Activated CD4-positive, alpha-beta T cell treated with anti-CD3 and anti-CD28 coated beads, Interleukin-2, amount 10 ng/mL, durations not matched to agents 24 days and 14 days (primary cell): ENCODE data around the gene MUC2. TPM values are rescaled to one million over a fixed set of nuclear protein-coding genes. Genes with fewer than 3 reads are reported as not detected.

ENCODE experiments used
- DNase-seq: peaks from one replicate; pipeline ENCODE4 v3.0.0; 2022
- H3K27ac Mint-ChIP-seq: one replicate; pipeline ENCODE4 v1.8.0; 2022; ENCODE audit warnings: mild to moderate bottlenecking, mixed read lengths
- H3K27me3 Mint-ChIP-seq: one replicate; pipeline ENCODE4 v1.8.0; 2022; ENCODE audit warnings: mixed read lengths
- H3K36me3 Mint-ChIP-seq: one replicate; pipeline ENCODE4 v1.8.0; 2022; ENCODE audit warnings: low read depth, mild to moderate bottlenecking, mixed read lengths
- H3K4me1 Mint-ChIP-seq: one replicate; pipeline ENCODE4 v1.8.0; 2021; ENCODE audit warnings: mixed read lengths
- H3K4me3 Mint-ChIP-seq: one replicate; pipeline ENCODE4 v1.8.0; 2022; ENCODE audit warnings: mild to moderate bottlenecking, moderate library complexity, mixed read lengths
- H3K9me3 Mint-ChIP-seq: one replicate; pipeline ENCODE4 v1.8.0; 2021; ENCODE audit warnings: mixed read lengths
- intact Hi-C: fragments of 100-400 bp; cut with micrococcal nuclease; formaldehyde crosslinking; loops from one replicate; pipeline ENCODE4 v1.15.1; 2023
- total RNA-seq: library from RNA; stranded (reverse); gene quantifications from 2 replicates; pipeline ENCODE4 v1.2.3, GENCODE V29; 2022

The MUC2 gene
- total RNA-seq, 1 donor from 2014 or later: not detected

GRCh38 chr11:1088927-1089737 is 14.5 kb downstream of the MUC2 start:
- H3K9me3 Mint-ChIP-seq: peaks cover 12% of the 10 kb centered on the region
- H3K36me3 Mint-ChIP-seq: no peaks in the 10 kb centered on the region
- intact Hi-C loops: no loop called here
- H3K4me1 Mint-ChIP-seq: no peaks in the 10 kb centered on the region
- DNase-seq: no peak
- no peak overlapping the region for H3K27ac Mint-ChIP-seq
- H3K4me3 Mint-ChIP-seq: no peak overlapping the region
- H3K27me3 Mint-ChIP-seq: no peaks in the 10 kb centered on the region

DNA sequence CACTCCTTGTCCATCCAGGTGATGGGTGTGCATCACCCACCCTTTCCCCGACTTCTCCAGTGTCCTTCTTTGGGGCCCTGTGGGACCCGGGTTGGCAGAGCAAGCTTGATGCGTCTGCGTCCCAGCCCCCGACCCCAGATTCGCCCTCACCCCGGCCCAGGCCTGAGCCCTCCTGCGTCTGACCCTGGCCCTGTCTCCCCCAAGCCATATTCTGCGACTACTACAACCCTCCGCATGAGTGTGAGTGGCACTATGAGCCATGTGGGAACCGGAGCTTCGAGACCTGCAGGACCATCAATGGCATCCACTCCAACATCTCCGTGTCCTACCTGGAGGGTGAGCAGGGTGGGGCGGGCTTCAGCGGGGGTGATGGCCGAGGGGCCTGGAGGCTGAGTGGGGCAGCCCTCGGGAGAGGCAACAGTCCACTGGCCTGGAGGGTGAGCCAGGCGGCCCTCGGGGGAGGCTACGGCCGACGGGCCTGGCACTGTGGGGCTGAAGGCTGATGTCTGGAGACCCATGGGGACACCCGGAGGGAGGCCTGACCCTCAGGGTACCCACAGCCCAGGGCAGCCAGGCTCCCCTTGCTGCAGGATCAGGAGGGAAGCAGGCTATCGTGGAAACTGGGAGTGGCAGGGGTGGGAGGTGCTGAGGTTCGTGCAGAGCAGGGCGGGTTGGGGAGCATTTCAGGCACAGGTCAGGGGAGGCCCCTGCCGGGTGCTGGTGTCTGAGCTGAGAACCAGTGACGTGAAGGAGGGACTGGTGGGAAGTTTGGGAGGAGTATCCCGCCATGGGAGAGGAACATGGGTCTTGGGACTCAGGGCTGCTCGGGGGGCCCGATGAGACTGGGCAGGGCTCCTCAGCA is 15.3 kb downstream of the MUC2 start:
- Mint-ChIP-seq H3K4me3 (no peak overlapping the region), H3K27ac (no peak overlapping the region), H3K36me3 (no peaks in the 10 kb centered on the region), H3K9me3 (peaks cover 13% of the 10 kb centered on the region), H3K27me3 (no peaks in the 10 kb centered on the region), H3K4me1 (no peaks in the 10 kb centered on the region)
- no peak for DNase-seq
- intact Hi-C loops: no loop called here

GRCh38 chr11:1090600-1091331 is 16.1 kb downstream of the MUC2 start:
- Mint-ChIP-seq H3K27me3 (no peaks in the 10 kb centered on the region), H3K4me1 (no peaks in the 10 kb centered on the region), H3K27ac (no peak overlapping the region), H3K9me3 (peaks cover 20% of the 10 kb centered on the region), H3K36me3 (no peaks in the 10 kb centered on the region), H3K4me3 (no peak overlapping the region)
- intact Hi-C loops: no loop called here
- DNase-seq: no peak

DNA sequence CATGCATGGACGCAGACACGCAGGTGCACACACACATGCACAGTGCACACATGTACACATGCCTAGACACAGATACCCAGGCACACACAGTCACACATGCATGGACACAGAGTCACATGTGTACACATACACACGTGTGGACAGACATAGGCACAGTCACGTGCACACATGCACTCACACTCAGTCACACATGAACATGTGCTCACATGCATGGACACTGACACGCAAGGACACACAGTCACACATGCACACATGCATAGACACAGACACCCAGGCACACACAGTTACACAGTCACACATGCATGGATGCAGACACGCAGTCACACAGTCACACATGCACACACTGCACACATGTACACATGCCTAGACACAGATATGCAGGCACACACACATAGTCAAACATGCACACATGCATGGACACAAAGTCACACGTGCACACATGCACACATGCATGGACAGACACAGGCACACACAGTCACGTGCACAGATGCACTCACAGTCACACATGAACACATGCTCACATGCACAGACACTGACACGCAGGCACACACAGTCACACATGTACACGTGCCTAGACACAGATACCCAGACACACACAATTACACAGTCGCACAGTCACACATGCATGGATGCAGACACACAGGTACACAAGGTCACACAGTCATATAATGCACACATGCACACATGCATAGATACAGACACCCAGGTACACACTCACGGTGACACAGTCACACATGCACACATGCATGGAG is 16.8 kb downstream of the MUC2 start:
- Mint-ChIP-seq H3K36me3 (no peaks in the 10 kb centered on the region), H3K4me1 (no peaks in the 10 kb centered on the region), H3K27ac (no peak overlapping the region), H3K9me3 (peaks cover 20% of the 10 kb centered on the region), H3K4me3 (no peak overlapping the region), H3K27me3 (no peaks in the 10 kb centered on the region)
- DNase-seq: no peak
- intact Hi-C loops: no loop called here

DNA sequence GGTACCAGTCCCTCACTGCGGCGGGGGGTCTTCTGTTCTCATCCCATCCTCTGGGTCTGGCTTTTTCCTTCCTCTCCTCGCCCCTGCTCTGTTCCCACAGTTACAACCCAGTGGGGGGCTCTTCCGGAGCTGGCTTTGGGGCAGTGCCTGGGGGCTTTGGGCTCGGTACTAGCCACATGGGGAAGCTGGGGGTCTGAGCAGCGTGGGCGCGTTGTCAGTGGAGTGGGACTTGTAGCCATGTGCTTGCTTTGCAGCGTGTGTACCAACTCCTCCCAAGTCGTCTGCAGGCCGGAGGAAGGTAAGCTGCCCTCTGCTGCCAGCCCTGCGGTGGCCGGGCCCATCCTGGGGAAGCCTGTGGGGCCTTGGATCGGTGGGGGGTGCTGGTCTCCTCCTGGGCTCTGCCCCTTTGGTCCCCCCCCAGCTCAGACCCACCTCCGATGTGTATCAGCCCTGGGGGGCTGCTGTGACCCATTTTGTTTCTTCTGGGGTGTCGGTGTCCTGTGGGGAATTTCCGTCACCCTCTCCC is 17.5 kb downstream of the MUC2 start:
- no peak overlapping the region for H3K4me3 Mint-ChIP-seq
- peaks cover 20% of the 10 kb centered on the region for H3K9me3 Mint-ChIP-seq
- no peak for DNase-seq
- intact Hi-C loops: no loop called here
- no peaks in the 10 kb centered on the region for H3K36me3 Mint-ChIP-seq
- H3K27ac Mint-ChIP-seq: no peak overlapping the region
- no peaks in the 10 kb centered on the region for H3K27me3 Mint-ChIP-seq
- H3K4me1 Mint-ChIP-seq: no peaks in the 10 kb centered on the region

DNA sequence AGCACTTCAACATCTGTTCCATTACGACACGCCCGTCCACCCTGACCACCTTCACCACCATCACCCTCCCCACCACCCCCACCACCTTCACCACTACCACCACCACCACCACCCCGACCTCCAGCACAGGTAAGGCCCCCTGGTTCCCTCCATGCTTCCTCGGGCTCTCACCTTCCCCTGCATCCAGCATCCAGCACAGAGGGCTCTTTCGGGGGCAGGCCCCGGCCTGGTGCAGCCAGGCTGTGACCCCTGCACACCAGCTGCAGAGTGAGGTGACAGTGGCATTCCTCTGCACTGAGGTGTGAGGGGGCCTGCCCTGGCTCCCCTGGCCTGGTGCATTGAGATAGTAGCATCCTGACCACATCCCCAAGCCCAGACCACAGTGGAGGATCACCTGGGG is 18.2 kb downstream of the MUC2 start:
- no peak overlapping the region for H3K4me3 Mint-ChIP-seq
- DNase-seq: no peak
- no peaks in the 10 kb centered on the region for H3K4me1 Mint-ChIP-seq
- H3K27me3 Mint-ChIP-seq: no peaks in the 10 kb centered on the region
- H3K36me3 Mint-ChIP-seq: no peaks in the 10 kb centered on the region
- H3K9me3 Mint-ChIP-seq: peaks cover 20% of the 10 kb centered on the region
- intact Hi-C loops: no loop called here
- H3K27ac Mint-ChIP-seq: no peak overlapping the region

DNA sequence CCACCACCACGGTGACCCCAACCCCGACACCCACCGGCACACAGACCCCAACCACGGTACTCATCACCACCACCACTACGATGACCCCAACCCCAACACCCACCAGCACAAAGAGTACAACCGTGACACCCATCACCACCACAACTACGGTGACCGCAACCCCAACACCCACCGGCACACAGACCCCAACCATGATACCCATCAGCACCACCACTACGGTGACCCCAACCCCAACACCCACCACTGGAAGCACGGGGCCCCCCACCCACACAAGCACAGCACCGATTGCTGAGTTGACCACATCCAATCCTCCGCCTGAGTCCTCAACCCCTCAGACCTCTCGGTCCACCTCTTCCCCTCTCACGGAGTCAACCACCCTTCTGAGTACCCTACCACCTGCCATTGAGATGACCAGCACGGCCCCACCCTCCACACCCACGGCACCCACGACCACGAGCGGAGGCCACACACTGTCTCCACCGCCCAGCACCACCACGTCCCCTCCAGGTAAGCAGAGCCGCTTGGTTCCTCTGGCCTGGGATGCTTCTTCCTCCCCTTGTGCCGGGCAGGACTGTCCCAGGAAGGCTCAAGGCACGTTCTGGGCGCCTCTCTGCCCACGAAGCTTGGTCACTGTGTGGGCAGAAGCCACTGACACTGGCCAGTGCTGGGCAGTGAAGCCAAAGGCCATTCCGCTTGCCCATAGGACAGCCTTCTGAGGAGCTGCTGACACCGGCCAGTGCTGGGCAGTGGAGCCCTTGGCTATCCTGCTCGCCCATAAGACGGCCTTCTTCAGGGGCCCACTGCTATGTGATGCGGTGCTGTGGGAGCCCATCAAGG is 25.1 kb downstream of the MUC2 start:
- intact Hi-C loops: no loop called here
- H3K4me3 Mint-ChIP-seq: no peak overlapping the region
- H3K27ac Mint-ChIP-seq: no peak overlapping the region
- peaks cover 2% of the 10 kb centered on the region for H3K36me3 Mint-ChIP-seq
- H3K4me1 Mint-ChIP-seq: no peaks in the 10 kb centered on the region
- no peaks in the 10 kb centered on the region for H3K27me3 Mint-ChIP-seq
- no peak for DNase-seq
- H3K9me3 Mint-ChIP-seq: peaks cover 8% of the 10 kb centered on the region

- intact Hi-C loops: no loop called here
- Mint-ChIP-seq H3K27me3 (no peaks in the 10 kb centered on the region), H3K4me3 (no peak overlapping the region), H3K9me3 (peaks cover under 1% of the 10 kb centered on the region), H3K36me3 (peaks cover 2% of the 10 kb centered on the region), H3K27ac (no peak overlapping the region), H3K4me1 (no peaks in the 10 kb centered on the region)
- DNase-seq: no peak
These were observed 26.0 kb downstream of the MUC2 start for GRCh38 chr11:1100417-1101245.

DNA sequence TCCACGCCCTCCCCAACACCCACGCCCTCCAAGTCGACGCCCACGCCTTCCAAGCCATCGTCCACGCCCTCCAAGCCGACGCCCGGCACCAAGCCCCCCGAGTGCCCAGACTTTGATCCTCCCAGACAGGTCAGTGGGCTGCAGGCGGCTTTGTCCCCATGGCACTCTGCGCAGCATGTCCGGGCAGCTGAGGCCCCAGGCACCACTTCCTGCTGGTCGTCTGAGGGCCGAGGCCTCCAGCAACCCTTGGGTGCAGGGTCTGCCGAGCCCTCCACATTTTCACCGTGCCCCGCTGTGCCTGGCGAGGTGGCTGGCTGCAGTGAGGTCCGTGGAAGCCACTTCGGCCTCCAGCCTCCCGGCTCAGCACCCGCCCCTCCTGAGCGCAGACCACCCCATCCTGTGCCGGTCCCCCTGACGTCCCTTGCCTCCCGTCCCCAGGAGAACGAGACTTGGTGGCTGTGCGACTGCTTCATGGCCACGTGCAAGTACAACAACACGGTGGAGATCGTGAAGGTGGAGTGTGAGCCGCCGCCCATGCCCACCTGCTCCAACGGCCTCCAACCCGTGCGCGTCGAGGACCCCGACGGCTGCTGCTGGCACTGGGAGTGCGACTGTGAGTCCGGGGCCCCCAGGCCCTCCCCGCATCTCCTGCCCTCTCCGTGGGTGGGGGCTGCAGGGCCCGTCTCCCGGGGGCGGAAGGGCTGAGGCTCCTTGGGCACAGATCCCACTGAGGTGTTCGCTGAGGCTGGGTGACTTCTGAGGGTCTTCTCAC is 26.8 kb downstream of the MUC2 start:
- H3K4me1 Mint-ChIP-seq: no peaks in the 10 kb centered on the region
- no peaks in the 10 kb centered on the region for H3K9me3 Mint-ChIP-seq
- H3K4me3 Mint-ChIP-seq: no peak overlapping the region
- peaks cover 2% of the 10 kb centered on the region for H3K36me3 Mint-ChIP-seq
- intact Hi-C loops: no loop called here
- H3K27me3 Mint-ChIP-seq: no peaks in the 10 kb centered on the region
- no peak overlapping the region for H3K27ac Mint-ChIP-seq
- no peak for DNase-seq

- no peak for DNase-seq
- Mint-ChIP-seq H3K4me3 (no peak overlapping the region), H3K27me3 (no peaks in the 10 kb centered on the region), H3K36me3 (peaks cover 2% of the 10 kb centered on the region), H3K4me1 (no peaks in the 10 kb centered on the region), H3K9me3 (no peaks in the 10 kb centered on the region), H3K27ac (no peak overlapping the region)
- intact Hi-C loops: no loop called here
These were observed 27.7 kb downstream of the MUC2 start for GRCh38 chr11:1102221-1102971.

DNA sequence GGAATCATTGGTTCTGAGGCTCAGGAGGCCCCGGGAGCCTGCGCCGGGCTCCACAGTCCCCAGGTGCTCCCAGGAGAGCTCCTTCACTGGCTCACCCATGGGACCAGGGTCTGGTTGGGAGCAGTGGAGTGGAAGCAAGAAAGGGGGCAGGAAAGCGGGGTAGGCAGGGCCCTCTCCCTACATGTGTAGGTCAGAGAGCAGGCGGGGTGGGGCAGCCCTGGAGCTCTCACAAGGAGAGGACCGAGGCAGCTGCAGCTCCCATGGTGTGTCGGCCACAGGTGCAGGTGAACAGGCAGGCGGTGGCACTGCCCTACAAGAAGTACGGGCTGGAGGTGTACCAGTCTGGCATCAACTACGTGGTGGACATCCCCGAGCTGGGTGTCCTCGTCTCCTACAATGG is 28.3 kb downstream of the MUC2 start:
- H3K4me3 Mint-ChIP-seq: no peak overlapping the region
- H3K27ac Mint-ChIP-seq: no peak overlapping the region
- no peaks in the 10 kb centered on the region for H3K9me3 Mint-ChIP-seq
- intact Hi-C loops: no loop called here
- no peaks in the 10 kb centered on the region for H3K4me1 Mint-ChIP-seq
- no peak for DNase-seq
- no peaks in the 10 kb centered on the region for H3K27me3 Mint-ChIP-seq
- peaks cover 2% of the 10 kb centered on the region for H3K36me3 Mint-ChIP-seq
